HCT116 (cell line): Measurements from ENCODE around the gene CBFA2T2. TPM values are rescaled to one million over a fixed set of nuclear protein-coding genes. Genes with fewer than 3 reads are reported as not detected.
"Not testable (repeated sequence)": the region's sequence is repeated elsewhere in the genome, so short reads cannot be mapped to it uniquely, and the experiment has no call there.

ENCODE experiments used
- ATAC-seq: fragments of 200-7000 bp; cut with Tn5 transposase; 2 replicates; pipeline ENCODE4 v1.9.1; 2020; ENCODE audit warnings: mild to moderate bottlenecking, moderate library complexity
- BruUV-seq: library from RNA; stranded (reverse); fragments of 400-500 nt; replicated peaks from 2 replicates; lab custom pipeline; 2021; lab: Mats Ljungman, UMichigan
- CTCF ChIA-PET: fragments of 300-600 bp; sonication (Branson Sonifier 250); formaldehyde crosslinking; loops from one replicate; lab custom pipeline; 2021; ENCODE audit warnings: antibody characterized with exemption; lab: Charles Lee
- POLR2A ChIA-PET: fragments of 300-600, 350-600 bp; sonication (Branson Sonifier 250); formaldehyde crosslinking; loops from one replicate; lab custom pipeline; 2021; ENCODE audit warnings: antibody characterized with exemption; lab: Charles Lee
- RAD21 ChIA-PET, 2 experiments: fragments of 300-600 bp; sonication (Branson Sonifier 250); formaldehyde crosslinking; loops; one replicate each; lab custom pipeline; 2023; ENCODE audit warnings: low total read pairs in 2 of 2; ENCODE audit not compliant: uncharacterized antibody in 2 of 2, unreplicated experiment in 2 of 2, low non-redundant PET in 1 of 2; lab: Charles Lee
- DNase-seq: peaks from one replicate; pipeline ENCODE4 v3.0.0-alpha.2; 2010; ENCODE audit warnings: low read depth, low spot score
- H2AFZ ChIP-seq: fragments of 200-600 bp; shearing (Covaris generic), sonication (generic); 2 replicates; pipeline ENCODE4 v1.6.1; 2017; ENCODE audit warnings: low read depth, mixed run types, mixed read lengths, antibody characterized with exemption, low read length; ENCODE audit not compliant: poor library complexity, severe bottlenecking
- H3K27ac ChIP-seq: 2 replicates; pipeline ENCODE4 v1.5.1; 2012; ENCODE audit warnings: low read depth, low read length
- H3K27me3 ChIP-seq: fragments of 200-600 bp; sonication (generic); 2 replicates; pipeline ENCODE4 v1.6.1; 2016; ENCODE audit warnings: mixed run types, low read length, mixed read lengths; ENCODE audit not compliant: insufficient read depth
- H3K36me3 ChIP-seq, 2 experiments: fragments of 200-500 bp in 1 of 2; fragments of 200-600 bp in 1 of 2; sonication (Bioruptor generic) in 1 of 2; sonication (generic) in 1 of 2; 2 replicates each; pipeline versions ENCODE4 v1.5.1 to v1.6.1; 2014 to 2016; ENCODE audit warnings: low read length in 2 of 2, inconsistent platforms in 1 of 2, mixed read lengths in 1 of 2, mixed run types in 1 of 2; ENCODE audit not compliant: insufficient read depth in 2 of 2, control insufficient read depth in 1 of 2
- H3K4me1 ChIP-seq, 2 experiments: fragments of 200-600 bp in 1 of 2; sonication (generic) in 1 of 2; 2 replicates each; pipeline versions ENCODE4 v1.5.1 to v1.6.1; 2012 to 2017; ENCODE audit warnings: low read length in 2 of 2, inconsistent platforms in 1 of 2, mild to moderate bottlenecking in 1 of 2, mixed read lengths in 1 of 2, mixed run types in 1 of 2, moderate library complexity in 1 of 2; ENCODE audit not compliant: insufficient read depth in 2 of 2, control insufficient read depth in 1 of 2
- H3K4me2 ChIP-seq: fragments of 200-600 bp; sonication (generic); 2 replicates; pipeline ENCODE4 v1.6.1; 2017; ENCODE audit warnings: mixed run types, low read length, mixed read lengths
- H3K4me3 ChIP-seq, 2 experiments: fragments of 200-600 bp in 1 of 2; sonication (generic) in 1 of 2; replicated peaks in 1 of 2; 2 replicates each; pipeline ENCODE4 v1.5.1; 2011 to 2016; ENCODE audit warnings: low read length in 2 of 2, control low read depth in 1 of 2, low read depth in 1 of 2, mild to moderate bottlenecking in 1 of 2, mixed read lengths in 1 of 2, mixed run types in 1 of 2
- H3K79me2 ChIP-seq: fragments of 200-600 bp; sonication (generic); 2 replicates; pipeline ENCODE4 v1.6.1; 2017; ENCODE audit warnings: mild to moderate bottlenecking, mixed run types, low read length, moderate library complexity, mixed read lengths; ENCODE audit not compliant: insufficient read depth
- H3K9ac ChIP-seq: fragments of 200-600 bp; sonication (generic); 2 replicates; pipeline ENCODE4 v1.6.1; 2016; ENCODE audit warnings: low read length, mixed read lengths
- H3K9me2 ChIP-seq: fragments of 200-600 bp; sonication (generic), shearing (Covaris generic); 2 replicates; pipeline ENCODE4 v1.6.1; 2017; ENCODE audit warnings: mixed run types, mild to moderate bottlenecking, moderate library complexity; ENCODE audit not compliant: insufficient read depth
- H3K9me3 ChIP-seq, 2 experiments: fragments of 200-500 bp in 1 of 2; fragments of 200-600 bp in 1 of 2; sonication (Bioruptor generic) in 1 of 2; sonication (generic) in 1 of 2; 2 replicates each; pipeline ENCODE4 v1.6.1; 2014 to 2017; ENCODE audit warnings: low read length in 2 of 2, mixed read lengths in 2 of 2, inconsistent platforms in 1 of 2, low read depth in 1 of 2, mild to moderate bottlenecking in 1 of 2, mixed run types in 1 of 2, moderate library complexity in 1 of 2; ENCODE audit not compliant: control insufficient read depth in 1 of 2, insufficient read depth in 1 of 2
- H4K20me1 ChIP-seq: fragments of 200-600 bp; sonication (generic), shearing (Covaris generic); 2 replicates; pipeline ENCODE4 v1.6.1; 2017; ENCODE audit warnings: mixed run types, mild to moderate bottlenecking, moderate library complexity; ENCODE audit not compliant: insufficient read depth
- CEBPB ChIP-seq: IDR thresholded peaks from 2 replicates; pipeline ENCODE4 v1.6.1; 2012; ENCODE audit warnings: low read depth
- CTCF ChIP-seq, 3 experiments: fragments of 200-600 bp in 1 of 3; sonication (generic) in 1 of 3; IDR thresholded peaks in 2 of 3; conservative IDR thresholded peaks in 1 of 3; 2 replicates each; pipeline ENCODE4 v1.5.1; 2012 to 2017; ENCODE audit warnings: low read depth in 2 of 3, low read length in 2 of 3, antibody characterized with exemption in 1 of 3, borderline replicate concordance in 1 of 3, control low read depth in 1 of 3, mild to moderate bottlenecking in 1 of 3, mixed read lengths in 1 of 3, mixed run types in 1 of 3, moderate library complexity in 1 of 3; ENCODE audit not compliant: insufficient read depth in 1 of 3
- EGR1 ChIP-seq: IDR thresholded peaks from 2 replicates; pipeline ENCODE4 v1.6.1; 2012; ENCODE audit warnings: low read depth
- ELF1 ChIP-seq: IDR thresholded peaks from 2 replicates; pipeline ENCODE4 v1.6.1; 2012; ENCODE audit warnings: low read depth, borderline replicate concordance
- EZH2 ChIP-seq: fragments of 200-600 bp; sonication (generic); IDR thresholded peaks from 2 replicates; pipeline ENCODE4 v1.6.1; 2017; ENCODE audit warnings: antibody characterized with exemption, mixed run types
- FOSL1 ChIP-seq: IDR thresholded peaks from 2 replicates; pipeline ENCODE4 v1.6.1; 2012; ENCODE audit warnings: low read depth
- JUND ChIP-seq: IDR thresholded peaks from 2 replicates; pipeline ENCODE4 v1.6.1; 2012
- POLR2A ChIP-seq: IDR thresholded peaks from 2 replicates; pipeline ENCODE4 v1.7.0; 2011; ENCODE audit warnings: borderline replicate concordance; ENCODE audit not compliant: insufficient read depth, insufficient read length; ENCODE audit errors: extremely low read depth
- POLR2AphosphoS5 ChIP-seq: IDR thresholded peaks from 2 replicates; pipeline ENCODE4 v1.6.1; 2011; ENCODE audit warnings: mild to moderate bottlenecking, low read depth, low read length, moderate library complexity
- RAD21 ChIP-seq: IDR thresholded peaks from 2 replicates; pipeline ENCODE4 v1.6.1; 2012; ENCODE audit warnings: low read depth, mild to moderate bottlenecking
- SP1 ChIP-seq: IDR thresholded peaks from 2 replicates; pipeline ENCODE4 v1.6.1; 2012; ENCODE audit warnings: low read depth
- SRF ChIP-seq: IDR thresholded peaks from 2 replicates; pipeline ENCODE4 v1.6.1; 2012; ENCODE audit warnings: low read depth
- YY1 ChIP-seq: IDR thresholded peaks from 2 replicates; pipeline ENCODE4 v1.6.1; 2011; ENCODE audit warnings: low read length, low read depth, moderate library complexity, mild to moderate bottlenecking; ENCODE audit not compliant: insufficient replicate concordance; ENCODE audit errors: extremely low read depth
- ZFX ChIP-seq: fragments of 450-650 bp; IDR thresholded peaks from 2 replicates; pipeline ENCODE4 v1.6.1; 2017
- ZNF274 ChIP-seq: fragments of 200-500 bp; sonication (Bioruptor generic); IDR thresholded peaks from 2 replicates; pipeline ENCODE4 v1.6.1; 2014; ENCODE audit warnings: mild to moderate bottlenecking, low read depth, low read length, inconsistent platforms
- intact Hi-C: fragments of 100-400 bp; cut with micrococcal nuclease; formaldehyde crosslinking; loops from 2 replicates; pipeline ENCODE4 v1.10.0; 2022
- total RNA-seq: library from RNA; stranded (reverse); gene quantifications from one replicate; pipeline ENCODE4 v1.2.1, GENCODE V29; 2021; ENCODE audit not compliant: unreplicated experiment
- TF ChIP-seq, protein P1 (sequence below): IDR thresholded peaks from 2 replicates; pipeline ENCODE4 v1.6.1; 2012; ENCODE audit warnings: low read depth
- TF ChIP-seq, protein P2 (sequence below): IDR thresholded peaks from 2 replicates; pipeline ENCODE4 v1.6.1; 2012

The CBFA2T2 gene
- total RNA-seq, 1 experiment from 2014 or later = 8.0 TPM

- H3K9ac ChIP-seq, H3K9me3 ChIP-seq, H4K20me1 ChIP-seq, H3K36me3 ChIP-seq, H3K4me2 ChIP-seq, H3K4me1 ChIP-seq, intact Hi-C loops, H3K27ac ChIP-seq, CTCF ChIA-PET, POLR2A ChIA-PET, H3K9me2 ChIP-seq, H3K4me3 ChIP-seq, DNase-seq, RAD21 ChIA-PET, BruUV-seq, ATAC-seq, H3K79me2 ChIP-seq, H2AFZ ChIP-seq, H3K27me3 ChIP-seq: not testable (repeated sequence)
Observed at GRCh38 chr20:33573268-33573667, 83.4 kb downstream of the CBFA2T2 start.

- H3K9me3 ChIP-seq = no peaks in the 10 kb centered on the region
- RAD21 ChIA-PET = no interaction called here
- H3K27ac ChIP-seq = no peak overlapping the region
- H3K36me3 ChIP-seq = no peaks in the 10 kb centered on the region
- no peaks in the 10 kb centered on the region for H3K27me3 ChIP-seq
- BruUV-seq = no TSS peak
- H2AFZ ChIP-seq = no peak overlapping the region
- ATAC-seq (no peak), DNase-seq (no peak)
- H3K79me2 ChIP-seq = no peaks in the 10 kb centered on the region
- H3K9me2 ChIP-seq = no peaks in the 10 kb centered on the region
- no peak overlapping the region for H3K9ac ChIP-seq
- CTCF ChIA-PET = no interaction called here
- POLR2A ChIA-PET = interaction anchor here (1.0 kb wide), 1 partner anchor 14 kb away, joined by 3 read pairs; no protein-coding TSS in a partner anchor
- no peaks in the 10 kb centered on the region for H3K4me1 ChIP-seq
- H3K4me2 ChIP-seq = no peak overlapping the region
- no peaks in the 10 kb centered on the region for H4K20me1 ChIP-seq
- intact Hi-C loops = no loop called here
- no peak overlapping the region for H3K4me3 ChIP-seq
- TF ChIP-seq RAD21 (no peak), CTCF (IDR thresholded peaks at IDR 0.05 in 2 of 3, conservative IDR thresholded peaks at IDR 0.05 in 1 of 3; ENCODE audit: borderline replicate concordance in 1 of 3, insufficient read depth in 1 of 3, low read depth in 2 of 3, low read length in 2 of 3) (no peak), JUND (no peak), SP1 (no peak), EGR1 (no peak), ELF1 (no peak), POLR2AphosphoS5 (no peak), POLR2A (no peak), YY1 (no peak), ZFX (no peak), CEBPB (no peak), FOSL1 (no peak), ZNF274 (no peak), EZH2 (no peak), SRF (no peak)
- TF ChIP-seq, protein P1, sequence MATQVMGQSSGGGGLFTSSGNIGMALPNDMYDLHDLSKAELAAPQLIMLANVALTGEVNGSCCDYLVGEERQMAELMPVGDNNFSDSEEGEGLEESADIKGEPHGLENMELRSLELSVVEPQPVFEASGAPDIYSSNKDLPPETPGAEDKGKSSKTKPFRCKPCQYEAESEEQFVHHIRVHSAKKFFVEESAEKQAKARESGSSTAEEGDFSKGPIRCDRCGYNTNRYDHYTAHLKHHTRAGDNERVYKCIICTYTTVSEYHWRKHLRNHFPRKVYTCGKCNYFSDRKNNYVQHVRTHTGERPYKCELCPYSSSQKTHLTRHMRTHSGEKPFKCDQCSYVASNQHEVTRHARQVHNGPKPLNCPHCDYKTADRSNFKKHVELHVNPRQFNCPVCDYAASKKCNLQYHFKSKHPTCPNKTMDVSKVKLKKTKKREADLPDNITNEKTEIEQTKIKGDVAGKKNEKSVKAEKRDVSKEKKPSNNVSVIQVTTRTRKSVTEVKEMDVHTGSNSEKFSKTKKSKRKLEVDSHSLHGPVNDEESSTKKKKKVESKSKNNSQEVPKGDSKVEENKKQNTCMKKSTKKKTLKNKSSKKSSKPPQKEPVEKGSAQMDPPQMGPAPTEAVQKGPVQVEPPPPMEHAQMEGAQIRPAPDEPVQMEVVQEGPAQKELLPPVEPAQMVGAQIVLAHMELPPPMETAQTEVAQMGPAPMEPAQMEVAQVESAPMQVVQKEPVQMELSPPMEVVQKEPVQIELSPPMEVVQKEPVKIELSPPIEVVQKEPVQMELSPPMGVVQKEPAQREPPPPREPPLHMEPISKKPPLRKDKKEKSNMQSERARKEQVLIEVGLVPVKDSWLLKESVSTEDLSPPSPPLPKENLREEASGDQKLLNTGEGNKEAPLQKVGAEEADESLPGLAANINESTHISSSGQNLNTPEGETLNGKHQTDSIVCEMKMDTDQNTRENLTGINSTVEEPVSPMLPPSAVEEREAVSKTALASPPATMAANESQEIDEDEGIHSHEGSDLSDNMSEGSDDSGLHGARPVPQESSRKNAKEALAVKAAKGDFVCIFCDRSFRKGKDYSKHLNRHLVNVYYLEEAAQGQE = no peak
- TF ChIP-seq, protein P2, sequence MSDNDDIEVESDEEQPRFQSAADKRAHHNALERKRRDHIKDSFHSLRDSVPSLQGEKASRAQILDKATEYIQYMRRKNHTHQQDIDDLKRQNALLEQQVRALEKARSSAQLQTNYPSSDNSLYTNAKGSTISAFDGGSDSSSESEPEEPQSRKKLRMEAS = no peak
- TF ChIP-seq, all 23 proteins: peak for 0
Observed at GRCh38 chr20:33575282-33575681, 85.4 kb downstream of the CBFA2T2 start.
